CD14-positive monocyte (primary cell): ENCODE results near the gene SYNE4. TPM values are rescaled to one million over a fixed set of nuclear protein-coding genes. Genes with fewer than 3 reads are reported as not detected.
A peak's percentile ranks its signal among the peaks of the same experiment; 100 is the strongest.

Source experiments
- DNase-seq, 3 donors: peaks; one replicate each; pipeline ENCODE4 v3.0.0-alpha.2; 2011 to 2022
- H2AFZ ChIP-seq: 2 replicates; pipeline ENCODE4 v1.6.0; 2012; ENCODE audit warnings: mild to moderate bottlenecking, low read depth, low read length, inconsistent platforms; ENCODE audit not compliant: insufficient read depth, poor library complexity, severe bottlenecking
- H3K27ac ChIP-seq, 2 donors: 1 replicate in 1 of 2; 2 replicates in 1 of 2; pipeline ENCODE4 v1.5.1; 2012 to 2013; ENCODE audit warnings: low read length in 2 of 2, control low read depth in 1 of 2, inconsistent platforms in 1 of 2, low read depth in 1 of 2, mild to moderate bottlenecking in 1 of 2
- H3K27me3 ChIP-seq, 2 donors: one replicate each; pipeline versions ENCODE4 v1.6.0 to v1.6.1; 2011 to 2013; ENCODE audit warnings: low read length in 2 of 2; ENCODE audit not compliant: control insufficient read depth in 2 of 2, insufficient read depth in 2 of 2
- H3K36me3 ChIP-seq, 2 donors: replicated peaks in 1 of 2; 1 replicate in 1 of 2; 2 replicates in 1 of 2; pipeline versions ENCODE4 v1.5.1 to v1.6.1; 2012 to 2013; ENCODE audit warnings: low read length in 2 of 2, control low read depth in 1 of 2, inconsistent platforms in 1 of 2, mild to moderate bottlenecking in 1 of 2; ENCODE audit not compliant: insufficient read depth in 2 of 2, control insufficient read depth in 1 of 2
- H3K4me1 ChIP-seq, 2 donors: 1 replicate in 1 of 2; 2 replicates in 1 of 2; pipeline versions ENCODE4 v1.5.1 to v1.6.1; 2012 to 2013; ENCODE audit warnings: low read length in 2 of 2, control low read depth in 1 of 2, inconsistent platforms in 1 of 2, mild to moderate bottlenecking in 1 of 2, moderate library complexity in 1 of 2; ENCODE audit not compliant: insufficient read depth in 2 of 2, control insufficient read depth in 1 of 2
- H3K4me2 ChIP-seq: replicated peaks from 2 replicates; pipeline ENCODE3; 2012; ENCODE audit warnings: low read length, moderate library complexity, mild to moderate bottlenecking; ENCODE audit not compliant: poor library complexity, severe bottlenecking; ENCODE audit errors: extremely low read depth
- H3K4me3 ChIP-seq, 3 experiments: fragments of 200-600 bp in 1 of 3; sonication (generic) in 1 of 3; replicated peaks in 1 of 3; 1 replicate in 2 of 3; 2 replicates in 1 of 3; pipeline ENCODE4 v1.5.1; 2011 to 2013; ENCODE audit warnings: low read length in 3 of 3, mild to moderate bottlenecking in 3 of 3, control low read depth in 2 of 3, low read depth in 2 of 3, inconsistent platforms in 1 of 3, moderate library complexity in 1 of 3
- H3K79me2 ChIP-seq: 2 replicates; pipeline ENCODE4 v1.6.0; 2012; ENCODE audit warnings: mild to moderate bottlenecking, control low read depth, inconsistent platforms, low read length, moderate library complexity; ENCODE audit not compliant: insufficient read depth
- H3K9ac ChIP-seq: 2 replicates; pipeline ENCODE4 v1.6.0; 2017; ENCODE audit warnings: low read length, mild to moderate bottlenecking; ENCODE audit not compliant: insufficient read depth, poor library complexity, severe bottlenecking
- H3K9me3 ChIP-seq, 2 donors: replicated peaks in 1 of 2; 1 replicate in 1 of 2; 2 replicates in 1 of 2; pipeline versions ENCODE4 v1.5.1 to v1.6.1; 2012 to 2013; ENCODE audit warnings: low read length in 2 of 2, control low read depth in 1 of 2; ENCODE audit not compliant: control insufficient read depth in 1 of 2, insufficient read depth in 1 of 2
- H4K20me1 ChIP-seq: 2 replicates; pipeline ENCODE4 v1.6.0; 2012; ENCODE audit warnings: mild to moderate bottlenecking, low read length, control low read depth, moderate library complexity; ENCODE audit not compliant: insufficient read depth
- H3K27ac Mint-ChIP-seq, 7 donors: one replicate each; pipeline ENCODE4 v1.8.0; 2020; ENCODE audit warnings: mild to moderate bottlenecking in 7 of 7, mixed read lengths in 7 of 7, moderate library complexity in 6 of 7, inconsistent platforms in 2 of 7
- H3K27me3 Mint-ChIP-seq, 3 donors: one replicate each; pipeline ENCODE4 v1.8.0; 2021 to 2022; ENCODE audit warnings: low read depth in 3 of 3, mild to moderate bottlenecking in 3 of 3, mixed read lengths in 3 of 3, moderate library complexity in 3 of 3, inconsistent platforms in 1 of 3
- H3K36me3 Mint-ChIP-seq, 2 donors: one replicate each; pipeline ENCODE4 v1.8.0; 2020; ENCODE audit warnings: mixed read lengths in 2 of 2, inconsistent platforms in 1 of 2, mild to moderate bottlenecking in 1 of 2
- H3K4me1 Mint-ChIP-seq: one replicate; pipeline ENCODE4 v1.8.0; 2020; ENCODE audit warnings: mild to moderate bottlenecking, mixed read lengths
- H3K4me3 Mint-ChIP-seq, 2 donors: one replicate each; pipeline ENCODE4 v1.8.0; 2020; ENCODE audit warnings: mild to moderate bottlenecking in 2 of 2, mixed read lengths in 2 of 2, moderate library complexity in 1 of 2
- H3K9me3 Mint-ChIP-seq, 7 donors: one replicate each; pipeline ENCODE4 v1.8.0; 2020 to 2022; ENCODE audit warnings: mixed read lengths in 7 of 7, mild to moderate bottlenecking in 6 of 7, moderate library complexity in 6 of 7, inconsistent platforms in 2 of 7
- WGBS: methylation state at CpG from one replicate; pipeline ENCODE4 v1.1.5; 2013; ENCODE audit warnings: missing lambda C conversion rate; ENCODE audit not compliant: insufficient coverage; 5-methylcytosine and 5-hydroxymethylcytosine counted together
- intact Hi-C, 2 donors: fragments of 100-400 bp; cut with micrococcal nuclease; formaldehyde crosslinking; loops; one replicate each; pipeline versions ENCODE4 v1.15.0 to v1.15.1; 2023
- polyA plus RNA-seq, 3 donors: library from polyadenylated mRNA; depleted of rRNA in 1 of 3; unstranded in 2 of 3; stranded (reverse) in 1 of 3; fragments of 300-500 nt in 2 of 3; fragments of >200 nt in 1 of 3; fragmentation: Illumina TruSeq in 2 of 3; gene quantifications; 1 replicate in 2 of 3; 2 replicates in 1 of 3; pipeline ENCODE4 v1.2.3, GENCODE V29; 2012 to 2021
- TF ChIP-seq, protein P1 (sequence below): fragments of 200-600 bp; IDR thresholded peaks from one replicate; pipeline ENCODE4 v1.8.0; 2022; ENCODE audit warnings: antibody characterized with exemption, mild to moderate bottlenecking

SYNE4 gene
- polyA plus RNA-seq, 3 donors = 0.76 TPM; not detected in 2

GRCh38 chr19:35987571-35987896, 21.1 kb downstream of the SYNE4 start:
- no peaks in the 10 kb centered on the region for H4K20me1 ChIP-seq
- peak overlapping the region; percentile 57 for H3K9ac ChIP-seq
- intact Hi-C loops = no loop called here
- Mint-ChIP-seq H3K4me1 (peaks cover 17% of the 10 kb centered on the region), H3K27me3 (peaks cover 11 to 29% (median 25%) of the 10 kb centered on the region in 3 donors), H3K9me3 (peaks cover 3 to 11% (median 7%) of the 10 kb centered on the region in 7 donors), H3K36me3 (no peaks in the 10 kb centered on the region), H3K27ac (peak overlapping the region in 1 of 7 donors; percentile 70), H3K4me3 (peak overlapping the region; percentile 93)
- H3K4me3 ChIP-seq = peak overlapping the region; percentile 33 to 76 (median 40)
- H3K36me3 ChIP-seq = no peaks in the 10 kb centered on the region
- no peak for DNase-seq
- no peaks in the 10 kb centered on the region for H3K9me3 ChIP-seq
- 17% methylated on average over 1 of the region's 8 CpGs for WGBS
- peaks cover 13 to 16% of the 10 kb centered on the region in 2 donors for H3K4me1 ChIP-seq
- H3K4me2 ChIP-seq = peak overlapping the region; percentile 79
- peak overlapping the region; percentile 86 for H2AFZ ChIP-seq
- TF ChIP-seq, protein P1, sequence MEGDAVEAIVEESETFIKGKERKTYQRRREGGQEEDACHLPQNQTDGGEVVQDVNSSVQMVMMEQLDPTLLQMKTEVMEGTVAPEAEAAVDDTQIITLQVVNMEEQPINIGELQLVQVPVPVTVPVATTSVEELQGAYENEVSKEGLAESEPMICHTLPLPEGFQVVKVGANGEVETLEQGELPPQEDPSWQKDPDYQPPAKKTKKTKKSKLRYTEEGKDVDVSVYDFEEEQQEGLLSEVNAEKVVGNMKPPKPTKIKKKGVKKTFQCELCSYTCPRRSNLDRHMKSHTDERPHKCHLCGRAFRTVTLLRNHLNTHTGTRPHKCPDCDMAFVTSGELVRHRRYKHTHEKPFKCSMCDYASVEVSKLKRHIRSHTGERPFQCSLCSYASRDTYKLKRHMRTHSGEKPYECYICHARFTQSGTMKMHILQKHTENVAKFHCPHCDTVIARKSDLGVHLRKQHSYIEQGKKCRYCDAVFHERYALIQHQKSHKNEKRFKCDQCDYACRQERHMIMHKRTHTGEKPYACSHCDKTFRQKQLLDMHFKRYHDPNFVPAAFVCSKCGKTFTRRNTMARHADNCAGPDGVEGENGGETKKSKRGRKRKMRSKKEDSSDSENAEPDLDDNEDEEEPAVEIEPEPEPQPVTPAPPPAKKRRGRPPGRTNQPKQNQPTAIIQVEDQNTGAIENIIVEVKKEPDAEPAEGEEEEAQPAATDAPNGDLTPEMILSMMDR = no peak
- no peak overlapping the region for H3K27ac ChIP-seq
- H3K79me2 ChIP-seq = no peaks in the 10 kb centered on the region
- H3K27me3 ChIP-seq = peaks cover 0 to 3% of the 10 kb centered on the region in 2 donors

GRCh38 chr19:35986664-35987570, 21.7 kb downstream of the SYNE4 start:
- Histone ChIP-seq H2AFZ (peak overlapping the region; percentile 86), H3K36me3 (no peaks in the 10 kb centered on the region), H3K9ac (peak overlapping the region; percentile 57), H3K27ac (no peak overlapping the region), H3K79me2 (no peaks in the 10 kb centered on the region), H3K4me3 (peak overlapping the region; percentile 33 to 76 (median 40)), H3K9me3 (no peaks in the 10 kb centered on the region), H4K20me1 (no peaks in the 10 kb centered on the region), H3K4me1 (peaks cover 13 to 16% of the 10 kb centered on the region in 2 donors), H3K27me3 (peaks cover 0 to 3% of the 10 kb centered on the region in 2 donors), H3K4me2 (peak overlapping the region; percentile 79)
- 7% methylated on average over 37 of the region's 54 CpGs for WGBS
- Mint-ChIP-seq H3K4me1 (peaks cover 17% of the 10 kb centered on the region), H3K36me3 (no peaks in the 10 kb centered on the region), H3K4me3 (peak overlapping the region; percentile 93), H3K27me3 (peaks cover 15 to 29% (median 26%) of the 10 kb centered on the region in 3 donors), H3K27ac (peak overlapping the region in 5 of 7 donors; percentile 2 to 89 (median 77)), H3K9me3 (peaks cover 3 to 11% (median 7%) of the 10 kb centered on the region in 7 donors)
- TF ChIP-seq, protein P1 = no peak
- intact Hi-C loops = no loop called here
- peak; percentile 39 to 44 (median 41) for DNase-seq
